Loucy (cell line): Measurements from ENCODE around the gene NET1.

Experiments
- H2AFZ ChIP-seq: fragments of 200-600 bp; sonication (generic); 2 replicates; pipeline ENCODE4 v1.6.0; 2016; ENCODE audit warnings: antibody characterized with exemption, mild to moderate bottlenecking, low read length, moderate library complexity
- H3F3A ChIP-seq: fragments of 200-600 bp; 2 replicates; pipeline ENCODE4 v1.6.0; 2016; ENCODE audit warnings: antibody characterized with exemption, low read depth, mild to moderate bottlenecking
- H3K27me3 ChIP-seq: fragments of 200-600 bp; sonication (generic); 2 replicates; pipeline ENCODE4 v1.6.1; 2014; ENCODE audit warnings: low read length, mild to moderate bottlenecking; ENCODE audit not compliant: insufficient read depth, poor library complexity, severe bottlenecking
- H3K36me3 ChIP-seq: fragments of 200-600 bp; sonication (generic); 2 replicates; pipeline ENCODE4 v1.6.1; 2016; ENCODE audit warnings: low read length; ENCODE audit not compliant: insufficient read depth
- H3K4me1 ChIP-seq: fragments of 200-600 bp; sonication (generic); 2 replicates; pipeline ENCODE4 v1.5.1; 2014; ENCODE audit warnings: low read length, mild to moderate bottlenecking; ENCODE audit not compliant: insufficient read depth, poor library complexity, severe bottlenecking
- H3K4me2 ChIP-seq: fragments of 200-600 bp; sonication (generic); 2 replicates; pipeline ENCODE4 v1.6.0; 2014; ENCODE audit warnings: antibody characterized with exemption, low read length, low read depth, mild to moderate bottlenecking; ENCODE audit not compliant: poor library complexity, severe bottlenecking
- H3K4me3 ChIP-seq: fragments of 200-600 bp; sonication (generic); 2 replicates; pipeline ENCODE4 v1.5.1; 2014; ENCODE audit warnings: low read length, mild to moderate bottlenecking, mixed read lengths; ENCODE audit not compliant: poor library complexity, severe bottlenecking
- H3K79me2 ChIP-seq: fragments of 200-600 bp; sonication (generic); 2 replicates; pipeline ENCODE4 v1.6.1; 2014; ENCODE audit warnings: low read length; ENCODE audit not compliant: insufficient read depth
- H3K9ac ChIP-seq: fragments of 200-600 bp; sonication (generic); 2 replicates; pipeline ENCODE4 v1.6.0; 2014; ENCODE audit warnings: mild to moderate bottlenecking, low read depth, low read length, moderate library complexity; ENCODE audit not compliant: poor library complexity, severe bottlenecking
- H3K9me2 ChIP-seq: fragments of 200-600 bp; sonication (generic); replicated peaks from 2 replicates; pipeline ENCODE4 v1.6.1; 2016; ENCODE audit warnings: low read depth, low read length, mixed read lengths
- H3K9me3 ChIP-seq: fragments of 200-600 bp; sonication (generic); 2 replicates; pipeline ENCODE4 v1.6.1; 2014; ENCODE audit warnings: mild to moderate bottlenecking, antibody characterized with exemption, low read length, low read depth; ENCODE audit not compliant: insufficient read depth
- H4K20me1 ChIP-seq: fragments of 200-600 bp; sonication (generic); 2 replicates; pipeline ENCODE4 v1.6.0; 2014; ENCODE audit warnings: antibody characterized with exemption, low read length, mild to moderate bottlenecking; ENCODE audit not compliant: insufficient read depth, poor library complexity, severe bottlenecking
- CTCF ChIP-seq: fragments of 200-600 bp; sonication (generic); conservative IDR thresholded peaks from 2 replicates; pipeline ENCODE4 v1.5.1; 2014; ENCODE audit warnings: mild to moderate bottlenecking, antibody characterized with exemption, low read length
- EZH2phosphoT487 ChIP-seq: fragments of 200-600 bp; IDR thresholded peaks from 2 replicates; pipeline ENCODE4 v1.6.1; 2018; ENCODE audit warnings: antibody characterized with exemption, mild to moderate bottlenecking, moderate library complexity, borderline replicate concordance

NET1 gene

GRCh38 chr10:5434017-5434753 is 21.8 kb downstream of the NET1 start:
- 0 out of 2 replicates have a peak, but pooled peaks cover under 1% of the 10 kb centered on the region for H3F3A ChIP-seq
- no peak overlapping the region for H2AFZ ChIP-seq

DNA sequence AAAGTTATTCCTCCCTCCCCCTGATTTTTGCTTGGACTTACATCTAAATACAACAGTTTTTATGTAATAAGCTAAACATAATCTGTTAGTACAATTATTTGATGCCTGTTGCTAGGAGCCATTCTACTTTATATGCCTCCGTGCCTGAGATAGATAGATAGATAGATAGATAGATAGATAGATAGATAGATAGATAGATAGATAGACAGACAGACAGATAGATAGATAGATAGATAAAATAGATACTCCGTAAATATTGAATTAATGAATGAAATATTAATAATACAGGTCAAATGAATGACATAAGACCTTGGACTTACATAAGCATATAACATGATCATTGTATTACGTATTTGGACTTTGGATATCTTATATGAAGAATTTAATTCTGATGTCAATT is 23.0 kb downstream of the NET1 start:
- no peak overlapping the region for H2AFZ ChIP-seq
- H3K4me2 ChIP-seq, result no peak overlapping the region
- H4K20me1 ChIP-seq, result peaks cover 12% of the 10 kb centered on the region
- H3K4me1 ChIP-seq, result peaks cover 7% of the 10 kb centered on the region
- peaks cover 5% of the 10 kb centered on the region; the same call in 1 of the 2 replicates for H3K9me3 ChIP-seq
- H3K27me3 ChIP-seq, result no peaks in the 10 kb centered on the region
- no peak overlapping the region for H3K4me3 ChIP-seq
- no peaks in the 10 kb centered on the region for H3K9me2 ChIP-seq
- H3K9ac ChIP-seq, result no peak overlapping the region
- peaks cover 50% of the 10 kb centered on the region for H3K36me3 ChIP-seq
- H3K79me2 ChIP-seq, result peaks cover 53% of the 10 kb centered on the region
- no peaks in the 10 kb centered on the region for H3F3A ChIP-seq
- no peak for TF ChIP-seq EZH2phosphoT487
- TF ChIP-seq CTCF, result no peak

More at GRCh38 chr10:5434017-5434753, 21.8 kb downstream of the NET1 start:
- H3K9ac ChIP-seq, result no peak overlapping the region
- peaks cover 12% of the 10 kb centered on the region for H4K20me1 ChIP-seq
- no peaks in the 10 kb centered on the region for H3K9me2 ChIP-seq
- no peak overlapping the region for H3K4me3 ChIP-seq
- peaks cover 50% of the 10 kb centered on the region for H3K36me3 ChIP-seq
- peaks cover 47% of the 10 kb centered on the region for H3K79me2 ChIP-seq
- peaks cover 5% of the 10 kb centered on the region; the same call in 1 of the 2 replicates for H3K9me3 ChIP-seq
- peaks cover 7% of the 10 kb centered on the region for H3K4me1 ChIP-seq
- no peak overlapping the region for H3K4me2 ChIP-seq
- TF ChIP-seq CTCF (peak; percentile 90), EZH2phosphoT487 (no peak)
- H3K27me3 ChIP-seq, result no peaks in the 10 kb centered on the region

DNA sequence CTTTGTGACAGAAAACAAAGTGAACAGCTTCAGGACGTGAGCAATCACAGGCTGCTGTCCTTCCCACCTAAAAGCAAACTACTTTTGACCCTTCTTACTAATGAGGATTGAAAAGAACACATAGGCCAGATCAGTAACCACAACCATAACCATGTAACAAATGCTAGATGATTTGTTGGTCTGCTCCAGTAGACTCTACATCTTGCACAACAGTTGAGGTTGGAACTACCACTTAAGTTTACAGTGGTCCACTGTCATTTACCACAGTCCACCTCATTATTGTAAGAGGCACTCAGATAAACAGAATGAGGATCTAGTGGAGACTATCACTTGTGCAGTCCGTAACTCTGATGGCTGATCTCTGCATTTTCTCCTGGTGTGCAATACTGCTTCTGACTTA is 27.8 kb downstream of the NET1 start:
- Histone ChIP-seq H4K20me1 (peaks cover 11% of the 10 kb centered on the region), H3K9ac (no peak overlapping the region), H3K79me2 (peaks cover 53% of the 10 kb centered on the region), H2AFZ (no peak overlapping the region), H3K4me2 (no peak overlapping the region), H3F3A (no peaks in the 10 kb centered on the region), H3K9me3 (no peaks in the 10 kb centered on the region), H3K4me3 (no peak overlapping the region), H3K36me3 (peaks cover 40% of the 10 kb centered on the region; the same call in 1 of the 2 replicates), H3K9me2 (no peaks in the 10 kb centered on the region), H3K27me3 (no peaks in the 10 kb centered on the region), H3K4me1 (peaks cover 17% of the 10 kb centered on the region)
- TF ChIP-seq CTCF, result no peak
- TF ChIP-seq EZH2phosphoT487, result no peak
